ENCODE measurements around the gene OGFR. TPM values are rescaled to one million over a fixed set of nuclear protein-coding genes. Genes with fewer than 3 reads are reported as not detected.

The OGFR gene
- total RNA-seq, 1 experiment from 2014 or later = 47.3 TPM

DNA sequence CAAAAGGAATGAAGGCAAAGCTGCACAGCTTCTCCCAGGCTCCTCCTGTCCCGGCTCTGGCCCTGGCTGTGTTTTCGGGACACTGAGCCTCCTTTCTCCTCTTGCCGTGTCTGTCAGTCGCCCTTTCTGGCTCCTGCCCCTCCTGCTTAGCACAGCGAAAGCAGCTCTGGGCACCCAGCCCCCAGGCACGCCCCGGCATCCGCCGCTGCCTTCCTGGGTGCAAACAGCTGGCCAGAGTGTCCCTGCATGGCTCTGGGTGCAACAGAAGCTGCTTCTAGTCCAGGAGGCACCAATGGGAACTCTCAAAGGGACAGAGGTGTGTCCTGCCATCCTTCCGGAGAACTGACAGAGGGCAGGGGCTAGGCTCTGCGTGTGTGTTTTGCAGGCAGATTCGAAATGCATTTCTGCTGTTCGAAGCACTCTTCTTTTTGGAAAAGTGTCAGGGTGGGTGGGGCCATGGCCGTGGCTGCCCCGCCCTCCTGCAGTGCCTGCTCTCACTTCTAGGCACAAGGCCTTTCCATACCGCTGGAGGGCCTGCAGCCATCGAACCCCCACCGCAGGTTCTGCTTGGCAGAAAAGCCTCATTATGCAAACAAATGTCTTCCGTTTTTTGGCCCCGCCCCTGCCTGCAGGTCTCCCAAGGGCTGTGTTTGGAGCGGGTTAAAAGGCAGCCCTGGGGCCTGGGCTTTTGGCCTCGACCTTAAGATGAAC, 27.7 kb downstream of the OGFR start:
- CTCF ChIA-PET = no interaction called here
- no peak overlapping the region for H3K4me3 ChIP-seq (ENCODE audit: low read depth in 2 of 2, low read length in 2 of 2)
- no peak overlapping the region for H3K27ac ChIP-seq (ENCODE audit: low read length)
- no peaks in the 10 kb centered on the region for H3K27me3 ChIP-seq (ENCODE audit: control insufficient read depth, insufficient read depth, low read length)
- POLR2A ChIA-PET = no interaction called here
- ATAC-seq = no peak
- DNase-seq (ENCODE audit: low read depth, low spot score) = no peak
- intact Hi-C loops (cut with micrococcal nuclease; ENCODE audit: unreplicated experiment) = no loop called here
- peaks cover 8% of the 10 kb centered on the region for H3K4me1 ChIP-seq (ENCODE audit: control insufficient read depth, insufficient read depth, low read length)
- in situ Hi-C loops (cut with HindIII; ENCODE audit: low pct_unique_long_range_greater_than_20kb, low sequenced_read_pairs) = no loop called here
- TF ChIP-seq, protein P1, sequence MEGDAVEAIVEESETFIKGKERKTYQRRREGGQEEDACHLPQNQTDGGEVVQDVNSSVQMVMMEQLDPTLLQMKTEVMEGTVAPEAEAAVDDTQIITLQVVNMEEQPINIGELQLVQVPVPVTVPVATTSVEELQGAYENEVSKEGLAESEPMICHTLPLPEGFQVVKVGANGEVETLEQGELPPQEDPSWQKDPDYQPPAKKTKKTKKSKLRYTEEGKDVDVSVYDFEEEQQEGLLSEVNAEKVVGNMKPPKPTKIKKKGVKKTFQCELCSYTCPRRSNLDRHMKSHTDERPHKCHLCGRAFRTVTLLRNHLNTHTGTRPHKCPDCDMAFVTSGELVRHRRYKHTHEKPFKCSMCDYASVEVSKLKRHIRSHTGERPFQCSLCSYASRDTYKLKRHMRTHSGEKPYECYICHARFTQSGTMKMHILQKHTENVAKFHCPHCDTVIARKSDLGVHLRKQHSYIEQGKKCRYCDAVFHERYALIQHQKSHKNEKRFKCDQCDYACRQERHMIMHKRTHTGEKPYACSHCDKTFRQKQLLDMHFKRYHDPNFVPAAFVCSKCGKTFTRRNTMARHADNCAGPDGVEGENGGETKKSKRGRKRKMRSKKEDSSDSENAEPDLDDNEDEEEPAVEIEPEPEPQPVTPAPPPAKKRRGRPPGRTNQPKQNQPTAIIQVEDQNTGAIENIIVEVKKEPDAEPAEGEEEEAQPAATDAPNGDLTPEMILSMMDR (IDR thresholded peaks at IDR 0.05) = no peak
- no peak for TF ChIP-seq TCF7L2 (IDR thresholded peaks at IDR 0.05; ENCODE audit: low read depth, low read length)
- no peak for TF ChIP-seq SIN3A (IDR thresholded peaks at IDR 0.05; ENCODE audit: borderline replicate concordance, insufficient read depth, low read depth, low read length)
- TF ChIP-seq POLR2AphosphoS5 (IDR thresholded peaks at IDR 0.05; ENCODE audit: low read depth, low read length) = no peak
- TF ChIP-seq, protein P2, sequence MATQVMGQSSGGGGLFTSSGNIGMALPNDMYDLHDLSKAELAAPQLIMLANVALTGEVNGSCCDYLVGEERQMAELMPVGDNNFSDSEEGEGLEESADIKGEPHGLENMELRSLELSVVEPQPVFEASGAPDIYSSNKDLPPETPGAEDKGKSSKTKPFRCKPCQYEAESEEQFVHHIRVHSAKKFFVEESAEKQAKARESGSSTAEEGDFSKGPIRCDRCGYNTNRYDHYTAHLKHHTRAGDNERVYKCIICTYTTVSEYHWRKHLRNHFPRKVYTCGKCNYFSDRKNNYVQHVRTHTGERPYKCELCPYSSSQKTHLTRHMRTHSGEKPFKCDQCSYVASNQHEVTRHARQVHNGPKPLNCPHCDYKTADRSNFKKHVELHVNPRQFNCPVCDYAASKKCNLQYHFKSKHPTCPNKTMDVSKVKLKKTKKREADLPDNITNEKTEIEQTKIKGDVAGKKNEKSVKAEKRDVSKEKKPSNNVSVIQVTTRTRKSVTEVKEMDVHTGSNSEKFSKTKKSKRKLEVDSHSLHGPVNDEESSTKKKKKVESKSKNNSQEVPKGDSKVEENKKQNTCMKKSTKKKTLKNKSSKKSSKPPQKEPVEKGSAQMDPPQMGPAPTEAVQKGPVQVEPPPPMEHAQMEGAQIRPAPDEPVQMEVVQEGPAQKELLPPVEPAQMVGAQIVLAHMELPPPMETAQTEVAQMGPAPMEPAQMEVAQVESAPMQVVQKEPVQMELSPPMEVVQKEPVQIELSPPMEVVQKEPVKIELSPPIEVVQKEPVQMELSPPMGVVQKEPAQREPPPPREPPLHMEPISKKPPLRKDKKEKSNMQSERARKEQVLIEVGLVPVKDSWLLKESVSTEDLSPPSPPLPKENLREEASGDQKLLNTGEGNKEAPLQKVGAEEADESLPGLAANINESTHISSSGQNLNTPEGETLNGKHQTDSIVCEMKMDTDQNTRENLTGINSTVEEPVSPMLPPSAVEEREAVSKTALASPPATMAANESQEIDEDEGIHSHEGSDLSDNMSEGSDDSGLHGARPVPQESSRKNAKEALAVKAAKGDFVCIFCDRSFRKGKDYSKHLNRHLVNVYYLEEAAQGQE (IDR thresholded peaks at IDR 0.05; ENCODE audit: insufficient read depth in 1 of 2, low read depth in 2 of 2, low read length in 1 of 2) = no peak
- H3K36me3 ChIP-seq (ENCODE audit: control insufficient read depth, insufficient read depth, low read length) = no peaks in the 10 kb centered on the region
- no peaks in the 10 kb centered on the region for H3K9me3 ChIP-seq (ENCODE audit: control insufficient read depth, insufficient read depth, low read depth, low read length)
- BruUV-seq (replicated peaks) = no TSS peak

DNA sequence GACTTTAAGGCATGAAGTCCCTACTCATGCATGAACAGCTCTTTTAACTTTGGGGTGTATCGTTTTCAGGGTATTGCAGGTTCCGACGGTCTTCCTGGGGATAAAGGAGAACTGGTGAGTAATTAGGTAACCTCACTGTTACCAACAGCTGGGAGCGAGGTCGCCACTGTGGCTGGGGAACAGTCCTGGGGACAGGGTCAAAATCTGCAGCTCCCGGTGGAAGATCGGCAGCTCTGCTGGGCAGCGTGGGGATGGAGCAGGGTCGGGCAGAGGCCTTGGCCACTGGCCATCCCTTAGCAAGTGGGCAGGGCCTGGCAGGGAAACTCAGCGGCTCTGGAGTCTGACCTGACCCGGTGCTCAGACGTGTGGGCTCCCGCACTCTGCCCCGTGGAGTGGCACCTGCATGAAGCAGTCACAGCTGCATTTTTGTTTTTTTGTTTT, 28.3 kb downstream of the OGFR start:
- Histone ChIP-seq H3K27me3 (ENCODE audit: control insufficient read depth, insufficient read depth, low read length) (no peaks in the 10 kb centered on the region), H3K9me3 (ENCODE audit: control insufficient read depth, insufficient read depth, low read depth, low read length) (no peaks in the 10 kb centered on the region), H3K4me1 (ENCODE audit: control insufficient read depth, insufficient read depth, low read length) (peaks cover 8% of the 10 kb centered on the region), H3K4me3 (ENCODE audit: low read depth in 2 of 2, low read length in 2 of 2) (no peak overlapping the region), H3K36me3 (ENCODE audit: control insufficient read depth, insufficient read depth, low read length) (no peaks in the 10 kb centered on the region), H3K27ac (ENCODE audit: low read length) (no peak overlapping the region)
- CTCF ChIA-PET = no interaction called here
- DNase-seq (ENCODE audit: low read depth, low spot score) = no peak
- ATAC-seq = no peak
- TF ChIP-seq SIN3A (IDR thresholded peaks at IDR 0.05; ENCODE audit: borderline replicate concordance, insufficient read depth, low read depth, low read length) (no peak), POLR2AphosphoS5 (IDR thresholded peaks at IDR 0.05; ENCODE audit: low read depth, low read length) (no peak), TCF7L2 (IDR thresholded peaks at IDR 0.05; ENCODE audit: low read depth, low read length) (no peak)
- TF ChIP-seq, protein P2 (IDR thresholded peaks at IDR 0.05; ENCODE audit: insufficient read depth in 1 of 2, low read depth in 2 of 2, low read length in 1 of 2) = no peak
- TF ChIP-seq, protein P1 (IDR thresholded peaks at IDR 0.05) = no peak
- no TSS peak for BruUV-seq (replicated peaks)
- in situ Hi-C loops (cut with HindIII; ENCODE audit: low pct_unique_long_range_greater_than_20kb, low sequenced_read_pairs) = no loop called here
- intact Hi-C loops (cut with micrococcal nuclease; ENCODE audit: unreplicated experiment) = no loop called here
- POLR2A ChIA-PET = no interaction called here
